SU-DHL-6 (cell line): ENCODE data around the gene TP53BP1.

Experiments
- H2AFZ ChIP-seq: fragments of 200-600 bp; sonication (generic); 2 replicates; pipeline ENCODE4 v1.6.1; 2014; ENCODE audit warnings: low read depth, mild to moderate bottlenecking, moderate library complexity, mixed read lengths, antibody characterized with exemption, low read length; ENCODE audit not compliant: severe bottlenecking
- H3F3A ChIP-seq: fragments of 200-600 bp; shearing (Covaris generic); 2 replicates; pipeline ENCODE4 v1.6.0; 2016; ENCODE audit warnings: antibody characterized with exemption, mild to moderate bottlenecking; ENCODE audit not compliant: insufficient read depth
- H3K27ac ChIP-seq: fragments of 200-600 bp; sonication (generic); 2 replicates; pipeline ENCODE4 v1.5.1; 2016; ENCODE audit warnings: low read depth, mild to moderate bottlenecking, low read length, moderate library complexity, mixed read lengths
- H3K27me3 ChIP-seq: fragments of 200-600 bp; sonication (generic), shearing (Covaris generic); 2 replicates; pipeline ENCODE4 v1.6.0; 2014; ENCODE audit warnings: mild to moderate bottlenecking, low read length
- H3K36me3 ChIP-seq: fragments of 200-600 bp; sonication (generic); 2 replicates; pipeline ENCODE4 v1.6.1; 2014; ENCODE audit warnings: mild to moderate bottlenecking, low read length, mixed read lengths
- H3K4me2 ChIP-seq: fragments of 300-600, 200-600 bp; shearing (Covaris generic), sonication (generic); 2 replicates; pipeline ENCODE4 v1.6.0; 2014; ENCODE audit warnings: low read length, low read depth, mild to moderate bottlenecking; ENCODE audit not compliant: poor library complexity, severe bottlenecking
- H3K4me3 ChIP-seq: fragments of 200-600 bp; sonication (generic); 2 replicates; pipeline ENCODE4 v1.5.1; 2014; ENCODE audit warnings: antibody characterized with exemption, low read length, mild to moderate bottlenecking, mixed read lengths; ENCODE audit not compliant: insufficient read depth, poor library complexity, severe bottlenecking
- H3K79me2 ChIP-seq: fragments of 200-600 bp; sonication (generic); 2 replicates; pipeline ENCODE4 v1.6.1; 2014; ENCODE audit warnings: mild to moderate bottlenecking, low read length, moderate library complexity; ENCODE audit not compliant: insufficient read depth
- H3K9ac ChIP-seq: fragments of 200-600 bp; sonication (generic); 2 replicates; pipeline ENCODE4 v1.7.0; 2014; ENCODE audit warnings: mild to moderate bottlenecking, low read length
- H3K9me2 ChIP-seq: fragments of 200-600 bp; sonication (generic); replicated peaks from 2 replicates; pipeline ENCODE4 v1.6.1; 2014; ENCODE audit warnings: low read length; ENCODE audit not compliant: insufficient read depth
- H3K9me3 ChIP-seq: fragments of 200-600 bp; sonication (generic); 2 replicates; pipeline ENCODE4 v1.6.1; 2014; ENCODE audit warnings: low read length, mixed read lengths; ENCODE audit not compliant: insufficient read depth
- H4K20me1 ChIP-seq: fragments of 200-600 bp; sonication (generic); 2 replicates; pipeline ENCODE4 v1.6.1; 2014; ENCODE audit warnings: low read depth, mild to moderate bottlenecking, antibody characterized with exemption, low read length, moderate library complexity, mixed read lengths
- EZH2phosphoT487 ChIP-seq: fragments of 200-600 bp; sonication (generic), shearing (Covaris generic); conservative IDR thresholded peaks from 2 replicates; pipeline ENCODE4 v1.6.1; 2018; ENCODE audit warnings: mild to moderate bottlenecking, antibody characterized with exemption, low read length, moderate library complexity, mixed read lengths
- TF ChIP-seq, protein P1 (sequence below): fragments of 200-600 bp; sonication (generic); IDR thresholded peaks from one replicate; pipeline ENCODE4 v1.5.1; 2017; ENCODE audit warnings: antibody characterized with exemption, mild to moderate bottlenecking, low read length, moderate library complexity; ENCODE audit not compliant: insufficient read depth, poor library complexity, severe bottlenecking

The TP53BP1 gene

DNA sequence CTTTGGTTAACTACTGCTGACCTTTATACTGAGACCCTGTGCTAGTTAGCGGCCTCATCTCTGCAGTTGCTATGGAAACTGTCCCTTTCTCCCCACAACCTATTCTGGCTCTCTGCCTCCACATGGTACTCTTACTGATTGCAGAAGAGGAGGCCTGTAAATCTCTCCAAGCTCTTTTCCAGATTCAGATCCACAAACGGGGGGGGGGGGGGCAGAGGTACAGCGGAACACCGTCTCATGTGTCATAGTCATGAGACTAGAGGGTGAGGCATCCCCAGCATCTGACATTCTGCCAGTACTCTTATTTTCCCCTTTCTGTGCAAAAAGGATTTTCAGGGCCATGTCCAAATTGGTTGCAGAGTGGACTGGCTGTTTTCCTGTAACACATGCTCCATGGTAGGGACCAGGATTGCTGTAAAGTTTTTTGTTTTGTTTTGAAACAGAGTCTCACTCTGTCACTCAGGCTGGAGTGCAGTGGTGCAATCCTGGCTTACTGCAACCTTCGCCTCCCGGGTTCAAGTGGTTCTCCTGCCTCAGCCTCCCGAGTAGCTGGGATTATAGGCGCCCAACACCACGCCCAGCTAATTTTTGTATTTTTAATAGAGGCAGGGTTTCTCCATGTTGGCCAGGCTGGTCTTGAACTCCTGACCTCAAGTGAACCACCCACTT, 16.2 kb upstream of the TP53BP1 start:
- H2AFZ ChIP-seq, result no peak overlapping the region
- no peaks in the 10 kb centered on the region for H3K79me2 ChIP-seq
- H3K9me3 ChIP-seq, result no peaks in the 10 kb centered on the region
- no peaks in the 10 kb centered on the region for H3K27me3 ChIP-seq
- H4K20me1 ChIP-seq, result no peaks in the 10 kb centered on the region
- H3K27ac ChIP-seq, result no peak overlapping the region
- no peak overlapping the region for H3K9ac ChIP-seq
- H3K4me3 ChIP-seq, result no peak overlapping the region
- H3K36me3 ChIP-seq, result no peaks in the 10 kb centered on the region
- TF ChIP-seq EZH2phosphoT487, result no peak
- TF ChIP-seq, protein P1, sequence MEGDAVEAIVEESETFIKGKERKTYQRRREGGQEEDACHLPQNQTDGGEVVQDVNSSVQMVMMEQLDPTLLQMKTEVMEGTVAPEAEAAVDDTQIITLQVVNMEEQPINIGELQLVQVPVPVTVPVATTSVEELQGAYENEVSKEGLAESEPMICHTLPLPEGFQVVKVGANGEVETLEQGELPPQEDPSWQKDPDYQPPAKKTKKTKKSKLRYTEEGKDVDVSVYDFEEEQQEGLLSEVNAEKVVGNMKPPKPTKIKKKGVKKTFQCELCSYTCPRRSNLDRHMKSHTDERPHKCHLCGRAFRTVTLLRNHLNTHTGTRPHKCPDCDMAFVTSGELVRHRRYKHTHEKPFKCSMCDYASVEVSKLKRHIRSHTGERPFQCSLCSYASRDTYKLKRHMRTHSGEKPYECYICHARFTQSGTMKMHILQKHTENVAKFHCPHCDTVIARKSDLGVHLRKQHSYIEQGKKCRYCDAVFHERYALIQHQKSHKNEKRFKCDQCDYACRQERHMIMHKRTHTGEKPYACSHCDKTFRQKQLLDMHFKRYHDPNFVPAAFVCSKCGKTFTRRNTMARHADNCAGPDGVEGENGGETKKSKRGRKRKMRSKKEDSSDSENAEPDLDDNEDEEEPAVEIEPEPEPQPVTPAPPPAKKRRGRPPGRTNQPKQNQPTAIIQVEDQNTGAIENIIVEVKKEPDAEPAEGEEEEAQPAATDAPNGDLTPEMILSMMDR, result no peak
- H3F3A ChIP-seq, result no peaks in the 10 kb centered on the region
- H3K9me2 ChIP-seq, result no peaks in the 10 kb centered on the region
- H3K4me2 ChIP-seq, result no peak overlapping the region

DNA sequence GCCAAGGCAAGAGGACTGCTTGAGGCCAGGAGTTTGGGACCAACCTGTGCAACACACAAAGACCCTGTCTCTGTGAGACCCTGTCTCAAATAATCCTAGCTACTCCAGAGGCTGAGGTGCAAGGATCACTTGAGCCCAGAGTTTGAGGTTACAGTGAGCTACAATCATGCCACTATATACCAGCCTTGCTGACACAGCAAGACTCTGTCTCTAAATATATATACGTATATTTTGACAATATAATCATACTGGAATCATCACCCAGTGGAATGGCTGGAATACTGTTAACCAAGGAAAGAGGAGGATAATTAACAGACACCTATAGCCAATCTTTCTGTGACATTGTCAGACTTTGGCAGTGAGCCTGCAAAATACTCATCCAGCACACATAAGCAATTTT, 15.5 kb upstream of the TP53BP1 start:
- Histone ChIP-seq H3K4me2 (no peak overlapping the region), H3K27me3 (no peaks in the 10 kb centered on the region), H3K4me3 (no peak overlapping the region), H4K20me1 (no peaks in the 10 kb centered on the region), H3K79me2 (no peaks in the 10 kb centered on the region), H2AFZ (no peak overlapping the region), H3F3A (no peaks in the 10 kb centered on the region), H3K36me3 (no peaks in the 10 kb centered on the region), H3K27ac (no peak overlapping the region), H3K9me3 (no peaks in the 10 kb centered on the region), H3K9me2 (no peaks in the 10 kb centered on the region), H3K9ac (no peak overlapping the region)
- TF ChIP-seq EZH2phosphoT487, result no peak
- TF ChIP-seq, protein P1, result no peak

DNA sequence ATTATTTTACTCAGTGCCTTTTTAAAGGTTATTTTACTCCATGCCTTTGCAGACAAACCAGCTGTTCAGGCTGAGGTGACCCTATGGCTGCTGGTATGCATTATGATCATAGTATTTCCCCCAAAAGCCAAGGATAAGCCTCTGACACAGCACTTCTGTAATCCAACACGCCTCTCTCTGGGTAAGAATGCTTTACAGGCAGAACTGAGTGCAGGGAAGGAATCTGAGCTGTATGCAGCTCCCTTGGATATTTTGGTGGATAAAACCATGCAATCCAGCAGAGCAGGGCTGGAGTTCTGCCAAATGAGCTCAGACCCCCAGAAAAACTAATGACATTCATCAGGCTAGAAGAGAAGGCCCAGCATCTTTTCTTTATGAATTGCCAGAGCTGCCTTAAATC, 12.8 kb upstream of the TP53BP1 start:
- Histone ChIP-seq H3K27ac (no peak overlapping the region), H3K9ac (no peak overlapping the region), H3K9me3 (no peaks in the 10 kb centered on the region), H3F3A (no peaks in the 10 kb centered on the region), H3K27me3 (no peaks in the 10 kb centered on the region), H3K9me2 (no peaks in the 10 kb centered on the region), H3K36me3 (no peaks in the 10 kb centered on the region), H4K20me1 (no peaks in the 10 kb centered on the region), H3K4me3 (no peak overlapping the region), H2AFZ (no peak overlapping the region), H3K4me2 (no peak overlapping the region), H3K79me2 (no peaks in the 10 kb centered on the region)
- TF ChIP-seq EZH2phosphoT487, result no peak
- TF ChIP-seq, protein P1, result no peak
